Stimulated activated CD8-positive, alpha-beta memory T cell treated with anti-CD3 and anti-CD28 coated beads, Interleukin-12 subunit alpha, Interleukin-12 subunit beta, amount 100 ng/mL, for 1 hour (primary cell): Measurements from ENCODE around the gene PYCARD.
"Not testable (repeated sequence)": the region's sequence is repeated elsewhere in the genome, so short reads cannot be mapped to it uniquely, and the experiment has no call there.

ENCODE experiments used
- DNase-seq: peaks from one replicate; pipeline ENCODE4 v3.0.0-alpha.2; 2020; ENCODE audit warnings: low read depth

The PYCARD gene

GRCh38 chr16:31215287-31216162 is 13.0 kb upstream of the PYCARD start:
- DNase-seq: no peak

DNA sequence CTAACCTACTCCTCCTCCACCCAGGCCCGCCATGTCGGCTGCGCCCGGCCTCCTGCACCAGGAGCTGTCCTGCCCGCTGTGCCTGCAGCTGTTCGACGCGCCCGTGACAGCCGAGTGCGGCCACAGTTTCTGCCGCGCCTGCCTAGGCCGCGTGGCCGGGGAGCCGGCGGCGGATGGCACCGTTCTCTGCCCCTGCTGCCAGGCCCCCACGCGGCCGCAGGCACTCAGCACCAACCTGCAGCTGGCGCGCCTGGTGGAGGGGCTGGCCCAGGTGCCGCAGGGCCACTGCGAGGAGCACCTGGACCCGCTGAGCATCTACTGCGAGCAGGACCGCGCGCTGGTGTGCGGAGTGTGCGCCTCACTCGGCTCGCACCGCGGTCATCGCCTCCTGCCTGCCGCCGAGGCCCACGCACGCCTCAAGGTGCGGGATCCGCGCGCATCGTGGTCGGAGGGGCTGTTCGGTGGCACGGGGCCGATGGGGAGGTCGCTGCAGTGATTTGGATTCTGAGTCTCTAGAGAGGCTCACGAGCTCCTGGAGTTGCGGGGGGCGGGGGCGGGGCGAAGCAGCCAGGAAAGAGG is 12.2 kb upstream of the PYCARD start:
- DNase-seq: no peak

GRCh38 chr16:31213877-31214707 is 11.5 kb upstream of the PYCARD start, which contains the start of gene TRIM72:
TRIM72 (plus strand) TSS chr16:31214119; CDS start chr16:31214739, 620 bp downstream.
- no peak for DNase-seq

- DNase-seq: no peak
Observed at GRCh38 chr16:31213342-31213741, 10.8 kb upstream of the PYCARD start.

DNA sequence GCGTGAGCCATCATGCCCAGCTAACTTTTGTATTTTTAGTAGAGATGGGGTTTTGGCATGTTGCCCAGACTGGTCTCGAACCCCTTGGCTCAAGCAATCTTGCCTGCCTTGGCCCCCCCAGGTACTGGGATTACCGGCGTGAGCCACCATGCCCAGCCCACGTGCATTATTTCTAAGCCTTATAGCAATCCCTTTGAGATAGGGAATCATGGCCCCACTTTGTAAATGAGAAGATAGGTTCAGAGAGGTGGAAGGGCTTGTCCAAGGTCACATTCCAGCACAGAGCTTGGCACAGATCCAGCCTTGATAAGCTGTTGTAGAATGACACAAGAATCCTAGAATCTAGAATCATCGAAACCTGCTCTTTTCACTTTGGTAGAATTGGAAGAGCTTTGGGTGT is 4.2 kb upstream of the PYCARD start:
- no peak for DNase-seq

DNA sequence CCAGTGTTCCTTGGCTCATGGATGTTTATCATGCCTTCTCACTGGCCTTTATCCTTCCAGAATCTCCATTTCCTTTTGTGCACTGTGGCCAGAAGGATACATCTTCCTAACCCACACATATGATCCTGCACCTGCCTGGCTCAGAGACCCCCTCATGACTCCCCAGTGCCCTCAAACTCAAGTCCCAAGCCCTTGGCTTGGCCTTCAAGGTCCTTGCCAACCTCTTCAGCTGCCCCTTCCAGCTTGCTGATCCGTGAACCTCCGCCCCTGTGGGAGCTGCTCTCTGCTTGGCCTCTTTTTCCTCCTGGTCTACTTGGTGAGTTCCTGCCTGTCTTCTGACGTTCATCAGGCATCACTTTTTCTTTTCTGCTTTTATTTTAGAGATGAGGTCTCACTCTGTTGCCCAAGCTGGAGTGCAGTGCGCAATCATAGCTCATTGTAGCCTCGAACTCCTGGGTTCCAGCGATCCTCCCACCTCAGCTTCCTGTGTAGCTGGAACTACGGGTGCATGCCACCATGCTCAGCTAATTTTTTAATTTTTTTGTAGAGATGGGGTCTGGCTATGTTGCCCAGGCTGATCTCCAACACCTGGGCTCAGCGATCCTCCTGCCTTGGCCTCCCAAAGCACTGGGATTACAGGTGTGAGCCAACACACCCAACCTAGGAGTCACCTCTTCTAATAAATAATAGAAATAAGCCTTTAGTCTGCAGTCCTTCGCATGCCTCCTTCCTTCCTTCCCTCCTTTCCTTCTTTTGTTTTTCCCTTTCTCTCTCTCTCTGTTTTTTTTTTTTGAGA is 2.5 kb upstream of the PYCARD start:
- no peak for DNase-seq

DNA sequence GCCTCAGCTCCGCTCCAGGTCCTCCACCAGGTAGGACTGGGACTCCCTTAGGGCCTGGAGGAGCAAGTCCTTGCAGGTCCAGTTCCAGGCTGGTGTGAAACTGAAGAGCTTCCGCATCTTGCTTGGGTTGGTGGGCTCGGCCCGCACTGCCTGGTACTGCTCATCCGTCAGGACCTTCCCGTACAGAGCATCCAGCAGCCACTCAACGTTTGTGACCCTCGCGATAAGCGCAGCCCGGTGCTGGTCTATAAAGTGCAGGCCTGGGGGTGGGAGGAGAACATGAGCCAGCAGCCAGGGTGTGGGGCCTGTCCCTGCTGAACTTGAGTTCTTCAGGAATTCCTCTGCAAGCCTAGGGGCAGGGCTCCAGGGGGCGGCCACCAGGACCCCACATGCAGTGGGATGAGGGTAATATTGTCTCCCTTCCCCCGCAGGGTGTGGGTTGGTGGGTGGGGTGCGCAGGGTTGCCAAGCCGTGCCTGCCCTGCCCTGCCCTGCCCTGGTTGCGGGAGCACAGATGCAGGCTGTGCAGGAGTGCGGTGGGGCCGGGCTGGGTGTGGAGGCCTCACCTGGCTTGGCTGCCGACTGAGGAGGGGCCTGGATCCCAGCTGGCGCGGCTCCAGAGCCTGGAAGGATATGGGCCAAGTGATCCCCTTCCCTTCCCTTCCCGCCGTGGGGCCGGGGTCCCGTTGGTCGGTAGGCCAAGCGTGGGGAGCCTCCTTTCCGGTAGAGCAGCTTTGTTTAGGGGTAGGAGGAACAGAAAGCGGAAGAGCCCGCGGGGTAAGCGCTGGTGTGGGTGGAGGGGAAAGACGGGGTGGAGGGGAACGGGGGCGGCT is 762 bp downstream of the PYCARD start:
- DNase-seq: no peak

GRCh38 chr16:31200821-31201568 is 1.6 kb downstream of the PYCARD start:
- DNase-seq: no peak

GRCh38 chr16:31200111-31200510 is 2.4 kb downstream of the PYCARD start:
- not testable (repeated sequence) for DNase-seq

DNA sequence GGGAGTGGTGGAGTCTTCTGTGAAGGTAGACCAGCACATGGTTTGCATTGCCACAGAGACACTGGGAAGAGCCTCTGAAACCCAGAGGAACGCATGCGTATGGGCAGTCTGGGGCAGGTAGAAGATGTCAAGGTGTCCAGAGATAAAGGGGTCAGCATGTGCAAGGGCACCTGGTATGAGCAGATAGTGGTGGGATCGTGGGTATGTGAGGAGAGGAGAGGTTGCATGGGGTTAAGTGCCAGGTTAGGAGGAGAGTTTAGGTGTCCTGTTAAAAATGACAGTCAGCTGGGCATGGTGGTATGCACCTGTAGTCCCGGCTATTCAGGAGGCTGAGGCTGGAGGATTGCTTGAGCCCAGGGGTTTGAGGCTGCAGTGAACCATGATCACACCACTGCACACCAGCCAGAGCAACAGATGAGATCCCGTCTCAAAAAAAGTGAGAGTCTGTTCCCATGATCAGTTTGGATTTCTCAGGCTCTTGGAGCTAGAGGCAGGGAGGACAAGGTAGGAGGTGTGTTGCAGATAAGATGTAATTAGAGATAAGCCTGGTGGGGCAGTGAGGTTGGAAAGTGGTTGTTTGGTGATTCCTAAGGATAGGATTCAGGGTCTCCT is 3.0 kb downstream of the PYCARD start:
- no peak for DNase-seq

DNA sequence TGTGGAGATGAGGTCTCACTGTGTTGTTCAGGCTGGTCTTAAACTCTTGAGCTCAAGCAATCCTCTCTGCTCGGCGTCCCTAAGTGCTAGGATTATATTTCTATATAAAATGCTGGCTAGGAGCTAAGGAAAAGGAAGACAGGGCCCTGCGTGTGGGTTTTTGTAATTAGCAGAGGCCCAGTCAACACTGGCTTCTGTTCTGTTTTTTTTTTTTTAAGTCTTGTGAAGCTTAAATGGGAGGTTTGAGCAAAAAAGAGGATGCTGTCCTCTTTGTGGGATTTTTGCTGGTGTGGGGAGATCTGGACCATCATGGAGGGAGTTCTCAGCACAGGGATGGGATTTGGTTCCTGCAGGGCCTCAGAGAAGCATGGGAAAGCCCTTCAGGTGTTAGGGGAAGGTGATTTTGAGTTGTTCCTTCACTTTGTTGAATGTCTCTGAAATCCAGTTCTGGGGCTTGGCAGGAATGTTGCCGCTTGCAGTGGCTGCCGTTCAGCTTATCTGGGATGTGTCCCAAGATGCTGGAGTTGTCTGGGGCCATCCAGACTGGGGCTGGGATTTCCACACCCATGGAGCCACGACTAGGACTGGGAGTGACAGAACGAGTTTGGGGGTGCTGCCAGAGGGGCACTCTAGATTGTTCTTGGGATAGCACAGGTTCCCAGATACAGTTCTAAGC is 4.2 kb downstream of the PYCARD start:
- no peak for DNase-seq

GRCh38 chr16:31196324-31197088 is 6.1 kb downstream of the PYCARD start:
- DNase-seq: no peak

- not testable (repeated sequence) for DNase-seq
Observed at GRCh38 chr16:31195861-31196260, 6.7 kb downstream of the PYCARD start.

DNA sequence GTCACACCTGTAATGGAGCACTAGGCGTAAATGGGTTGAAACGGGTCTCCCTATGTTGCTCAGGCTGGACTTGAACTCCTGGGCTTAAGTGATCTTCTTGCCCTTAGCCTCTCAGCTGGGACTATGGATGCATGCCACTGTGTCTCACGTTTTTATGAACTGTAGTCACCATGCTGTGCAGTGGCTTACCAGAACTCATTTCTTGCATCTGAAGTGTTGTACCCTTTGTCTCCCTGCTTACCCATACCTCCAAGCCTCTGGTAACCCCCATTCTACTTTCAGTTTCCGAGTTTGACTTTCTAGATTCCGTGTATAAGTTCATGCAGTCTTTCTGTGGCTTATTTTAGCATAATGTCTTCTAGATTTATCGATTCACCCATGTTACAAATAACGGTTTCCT is 7.7 kb downstream of the PYCARD start:
- no peak for DNase-seq

DNA sequence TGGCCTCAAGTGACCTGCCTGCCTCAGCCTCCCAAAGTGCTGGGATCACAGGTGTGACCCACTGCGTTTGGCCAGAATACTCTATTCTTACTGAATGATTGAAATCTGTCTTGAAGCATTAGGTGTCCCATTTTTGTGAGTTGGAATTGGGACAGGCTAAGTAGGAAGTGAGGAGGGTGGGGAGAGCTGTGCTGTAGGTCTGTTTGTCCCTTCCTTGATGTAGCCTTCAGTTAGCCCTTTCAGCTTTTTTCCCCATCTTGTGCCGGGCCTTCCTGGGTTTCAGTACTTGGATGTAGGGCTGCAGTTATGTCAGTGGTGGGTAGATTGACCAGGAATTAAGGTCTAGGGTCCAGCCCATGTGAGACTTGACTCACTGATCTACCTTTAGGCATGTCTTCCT is 8.7 kb downstream of the PYCARD start:
- no peak for DNase-seq

GRCh38 chr16:31192856-31193642 is 9.5 kb downstream of the PYCARD start:
- DNase-seq: no peak

GRCh38 chr16:31191697-31192428 is 10.7 kb downstream of the PYCARD start:
- DNase-seq: no peak
